Muscle layer of colon (tissue), 2 donors: Measurements from ENCODE around the gene DENND1A.

ENCODE experiments used
- H3K27ac ChIP-seq: one replicate; pipeline ENCODE4 v1.7.0; 2013; ENCODE audit warnings: low read depth, mild to moderate bottlenecking, low read length, moderate library complexity
- H3K27me3 ChIP-seq, 2 donors: one replicate each; pipeline ENCODE4 v1.7.0; 2013; ENCODE audit warnings: low read length in 2 of 2, mild to moderate bottlenecking in 2 of 2; ENCODE audit not compliant: insufficient read depth in 2 of 2, control insufficient read depth in 1 of 2
- H3K36me3 ChIP-seq: one replicate; pipeline ENCODE4 v1.7.0; 2013; ENCODE audit warnings: mild to moderate bottlenecking, low read length; ENCODE audit not compliant: insufficient read depth
- H3K4me1 ChIP-seq: one replicate; pipeline ENCODE4 v1.7.0; 2013; ENCODE audit warnings: mild to moderate bottlenecking, low read length; ENCODE audit not compliant: insufficient read depth
- H3K4me3 ChIP-seq, 2 donors: one replicate each; pipeline ENCODE4 v1.7.0; 2013; ENCODE audit warnings: low read length in 2 of 2, low read depth in 1 of 2, mild to moderate bottlenecking in 1 of 2, moderate library complexity in 1 of 2
- H3K9ac ChIP-seq: one replicate; pipeline ENCODE4 v1.7.0; 2013; ENCODE audit warnings: low read length
- H3K9me3 ChIP-seq: one replicate; pipeline ENCODE4 v1.7.0; 2013; ENCODE audit warnings: mild to moderate bottlenecking, low read length
- donor health status: abdominal sarcoma.
- donor health status: Adenocarcinoma of cecum.

Gene DENND1A

DNA sequence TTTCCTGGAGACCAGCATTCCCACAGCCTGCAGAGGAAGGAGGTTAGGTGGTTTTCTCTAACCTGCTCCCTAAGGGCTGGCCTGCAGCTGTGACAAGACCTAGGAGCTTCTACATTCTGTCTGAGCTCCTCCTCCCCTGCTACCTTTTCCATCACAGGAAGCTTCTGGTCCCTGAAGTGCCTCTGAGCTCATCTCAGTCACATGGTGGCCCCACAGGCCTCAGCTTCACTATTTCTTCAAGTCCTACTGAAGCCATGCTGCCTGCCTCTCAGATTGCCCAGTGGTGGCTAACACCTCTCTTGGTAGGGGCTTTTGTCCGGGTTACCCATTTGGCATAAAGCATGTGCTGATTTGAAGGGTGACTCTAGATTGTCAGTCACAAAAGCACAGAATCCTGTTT lies 314.5 kb downstream of the DENND1A start:
- no peaks in the 10 kb centered on the region for H3K9me3 ChIP-seq

DNA sequence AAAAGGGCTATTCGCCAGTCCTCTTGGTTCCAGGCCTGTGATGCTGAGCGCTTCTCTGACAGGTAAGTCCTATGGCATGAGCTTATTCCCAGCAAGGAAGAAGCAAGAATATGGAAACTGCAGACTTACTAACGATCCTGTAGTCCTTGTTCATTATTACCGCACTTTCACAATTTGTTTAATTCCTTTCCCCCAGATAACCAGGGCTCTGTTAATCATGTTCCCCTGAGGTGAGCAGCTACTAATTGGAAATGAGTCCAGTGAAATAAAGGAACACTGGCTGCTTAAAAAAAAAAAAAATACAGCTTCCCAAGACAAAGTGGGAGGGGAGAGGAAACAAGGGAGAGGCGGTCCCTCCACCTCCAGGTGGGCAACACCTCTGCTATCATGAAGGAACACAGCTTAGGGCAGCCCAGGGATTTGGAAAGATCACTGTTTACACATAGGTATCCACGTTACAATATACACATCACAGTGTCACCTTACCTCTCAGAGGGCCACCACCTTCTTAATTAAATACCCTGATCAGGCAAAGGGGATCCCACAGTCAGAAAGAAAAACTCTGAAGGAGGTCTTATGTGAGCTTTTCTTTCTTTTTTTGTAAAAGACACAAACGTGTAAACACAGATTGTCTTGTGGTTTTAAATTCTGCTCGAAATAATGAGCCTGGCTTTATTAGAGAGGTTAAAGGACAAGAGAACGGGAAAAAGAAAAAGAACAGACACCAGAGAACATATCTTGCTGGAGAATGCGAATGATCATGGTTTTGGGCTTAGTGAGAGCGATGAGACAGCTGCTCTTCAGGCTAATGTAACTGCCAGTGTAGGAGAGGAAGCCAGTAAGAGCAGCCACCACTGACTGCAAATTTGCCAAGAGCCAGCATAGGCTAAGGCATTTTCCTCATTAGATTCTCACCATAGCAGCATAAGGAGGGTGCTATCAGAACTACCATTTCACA lies 315.3 kb downstream of the DENND1A start:
- H3K36me3 ChIP-seq, result peaks cover 4% of the 10 kb centered on the region
- no peaks in the 10 kb centered on the region for H3K4me1 ChIP-seq
- H3K4me3 ChIP-seq, result no peak overlapping the region
- no peaks in the 10 kb centered on the region for H3K9me3 ChIP-seq
- H3K9ac ChIP-seq, result no peak overlapping the region
- H3K27me3 ChIP-seq, result no peaks in the 10 kb centered on the region
- H3K27ac ChIP-seq, result no peak overlapping the region

More for the DNA sequence above, 314.5 kb downstream of the DENND1A start:
- no peaks in the 10 kb centered on the region for H3K27me3 ChIP-seq
- H3K4me3 ChIP-seq, result no peak overlapping the region
- no peak overlapping the region for H3K27ac ChIP-seq
- no peaks in the 10 kb centered on the region for H3K4me1 ChIP-seq
- H3K9ac ChIP-seq, result no peak overlapping the region
- peaks cover 4% of the 10 kb centered on the region for H3K36me3 ChIP-seq

DNA sequence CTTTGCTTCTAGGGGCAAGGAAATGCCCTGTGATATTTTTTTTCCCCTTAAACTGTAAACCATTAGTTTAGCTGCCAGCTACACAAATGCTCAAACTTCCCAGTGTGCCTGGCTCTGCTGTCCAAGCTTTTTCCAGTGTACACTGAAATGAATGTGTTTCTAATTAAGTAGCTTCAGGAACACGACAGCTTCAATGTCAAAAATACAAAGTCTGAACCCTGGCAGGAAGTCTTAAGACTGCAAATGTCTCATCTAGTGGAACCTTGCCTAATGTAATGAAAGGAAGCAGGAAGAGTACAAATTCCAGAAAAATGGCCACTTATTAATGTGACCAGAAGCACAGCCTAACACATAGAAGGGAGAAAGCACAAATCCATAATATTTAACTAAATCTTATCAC lies 318.7 kb downstream of the DENND1A start:
- no peaks in the 10 kb centered on the region for H3K4me1 ChIP-seq
- no peak overlapping the region for H3K27ac ChIP-seq
- no peak overlapping the region for H3K9ac ChIP-seq
- no peaks in the 10 kb centered on the region for H3K27me3 ChIP-seq
- peaks cover 4% of the 10 kb centered on the region for H3K36me3 ChIP-seq
- no peaks in the 10 kb centered on the region for H3K9me3 ChIP-seq
- H3K4me3 ChIP-seq, result no peak overlapping the region

DNA sequence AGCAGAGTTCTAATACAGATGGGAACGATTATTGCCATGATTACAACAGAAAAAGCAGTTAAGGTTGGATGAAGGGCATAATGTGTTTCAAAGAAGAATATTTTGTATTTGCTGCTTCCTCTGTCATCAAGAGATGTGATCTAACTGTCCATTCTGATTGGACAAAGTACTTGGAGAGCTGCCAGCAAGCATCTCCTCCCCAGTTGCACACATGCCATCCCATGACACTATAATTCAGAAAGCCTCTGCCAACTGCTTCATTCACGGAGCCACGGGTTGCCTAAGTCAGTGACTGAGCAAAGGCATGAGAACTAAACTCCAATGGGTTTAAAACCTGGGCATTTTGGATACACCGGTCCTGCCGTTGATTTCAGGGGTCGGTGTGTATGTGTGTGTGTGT lies 320.1 kb downstream of the DENND1A start:
- peaks cover 10% of the 10 kb centered on the region for H3K36me3 ChIP-seq
- H3K4me3 ChIP-seq, result no peak overlapping the region
- H3K4me1 ChIP-seq, result no peaks in the 10 kb centered on the region
- no peaks in the 10 kb centered on the region for H3K27me3 ChIP-seq
- no peaks in the 10 kb centered on the region for H3K9me3 ChIP-seq
- H3K27ac ChIP-seq, result no peak overlapping the region
- H3K9ac ChIP-seq, result no peak overlapping the region

DNA sequence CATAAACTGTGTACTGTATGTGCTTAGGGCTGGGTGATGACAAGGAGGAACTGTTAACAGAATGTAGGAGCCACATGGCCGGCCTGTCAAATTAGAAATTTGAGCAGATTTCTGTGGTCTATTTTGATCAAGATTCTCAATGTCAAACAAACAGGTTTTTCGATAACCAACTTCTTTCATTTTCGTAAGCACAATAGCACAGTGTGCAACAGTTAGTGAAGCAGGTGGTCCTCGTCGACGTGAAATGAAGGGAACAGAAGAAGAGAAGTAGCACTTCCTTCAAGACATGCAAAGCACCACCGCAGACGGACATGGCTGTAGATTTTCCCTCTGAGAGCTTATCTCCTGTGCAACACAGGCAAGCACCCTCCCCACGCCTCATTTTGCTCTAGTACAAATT lies 321.8 kb downstream of the DENND1A start:
- H3K9ac ChIP-seq, result no peak overlapping the region
- no peaks in the 10 kb centered on the region for H3K27me3 ChIP-seq
- peaks cover 9% of the 10 kb centered on the region for H3K36me3 ChIP-seq
- H3K4me1 ChIP-seq, result no peaks in the 10 kb centered on the region
- H3K4me3 ChIP-seq, result no peak overlapping the region
- H3K27ac ChIP-seq, result no peak overlapping the region
- no peaks in the 10 kb centered on the region for H3K9me3 ChIP-seq

DNA sequence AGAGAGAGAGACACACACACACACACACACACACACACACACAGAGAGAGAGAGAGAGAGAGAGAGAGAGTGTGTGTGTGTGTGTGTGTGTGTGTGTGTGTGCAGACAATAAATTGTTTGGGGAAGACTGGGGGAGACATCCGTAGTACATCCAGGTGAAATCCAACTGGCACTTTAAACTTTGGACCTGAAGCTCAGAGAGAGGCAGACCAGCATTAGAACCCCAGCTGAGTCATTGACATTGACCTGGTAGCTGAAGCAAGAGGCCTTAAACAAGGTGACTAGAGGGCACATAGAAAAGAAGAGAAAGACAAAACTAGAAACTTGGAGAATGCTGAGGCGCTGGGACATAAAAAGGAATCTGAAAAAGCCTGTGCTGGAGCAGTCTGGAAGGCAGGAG lies 322.4 kb downstream of the DENND1A start:
- no peaks in the 10 kb centered on the region for H3K27me3 ChIP-seq
- H3K4me3 ChIP-seq, result no peak overlapping the region
- peaks cover 6% of the 10 kb centered on the region for H3K36me3 ChIP-seq
- no peak overlapping the region for H3K27ac ChIP-seq
- H3K9ac ChIP-seq, result no peak overlapping the region
- no peaks in the 10 kb centered on the region for H3K9me3 ChIP-seq
- no peaks in the 10 kb centered on the region for H3K4me1 ChIP-seq

DNA sequence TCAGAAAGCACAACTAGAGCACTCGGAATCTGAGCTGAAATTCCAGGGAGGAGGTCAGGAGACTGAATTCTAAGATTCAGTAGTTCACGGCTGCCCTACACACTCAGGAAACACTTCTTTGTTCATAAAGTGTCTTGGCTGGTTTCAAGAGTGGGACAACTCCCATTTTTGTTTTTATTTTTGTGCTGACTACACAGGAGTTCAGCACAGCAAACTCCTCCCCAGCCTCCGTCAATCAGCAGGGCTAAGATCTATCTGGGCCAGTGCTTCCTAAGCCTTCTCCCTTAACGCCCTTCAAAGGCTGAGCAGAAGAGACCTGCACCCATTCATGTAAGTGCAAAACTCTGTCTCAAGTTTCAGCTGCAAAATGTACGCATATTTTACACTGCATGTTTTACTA lies 323.8 kb downstream of the DENND1A start:
- H3K9ac ChIP-seq, result no peak overlapping the region
- H3K27ac ChIP-seq, result no peak overlapping the region
- H3K4me1 ChIP-seq, result no peaks in the 10 kb centered on the region
- no peaks in the 10 kb centered on the region for H3K27me3 ChIP-seq
- no peak overlapping the region for H3K4me3 ChIP-seq
- H3K9me3 ChIP-seq, result no peaks in the 10 kb centered on the region
- peaks cover 6% of the 10 kb centered on the region for H3K36me3 ChIP-seq

DNA sequence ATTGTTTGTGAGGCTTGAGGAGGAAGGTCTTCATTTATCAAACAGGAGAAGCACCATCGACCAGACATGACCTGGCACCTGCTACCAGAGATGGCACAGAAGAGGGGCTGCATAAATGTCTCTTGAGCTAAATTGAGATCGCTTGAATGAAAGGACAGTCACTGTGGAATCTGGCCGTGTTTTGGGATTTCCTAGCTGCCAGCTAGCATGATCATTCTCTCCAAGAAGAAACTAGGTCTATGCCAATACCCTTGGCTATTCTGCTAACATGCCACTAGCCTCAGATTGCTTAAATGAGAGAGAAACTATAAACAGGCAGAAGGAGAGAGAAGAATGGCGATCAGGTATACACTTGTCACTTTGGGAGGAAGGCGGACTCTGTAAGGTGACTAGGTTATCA lies 324.6 kb downstream of the DENND1A start:
- Histone ChIP-seq H3K27ac (no peak overlapping the region), H3K9ac (no peak overlapping the region), H3K27me3 (no peaks in the 10 kb centered on the region), H3K4me3 (no peak overlapping the region), H3K9me3 (no peaks in the 10 kb centered on the region), H3K36me3 (peaks cover 6% of the 10 kb centered on the region), H3K4me1 (no peaks in the 10 kb centered on the region)

DNA sequence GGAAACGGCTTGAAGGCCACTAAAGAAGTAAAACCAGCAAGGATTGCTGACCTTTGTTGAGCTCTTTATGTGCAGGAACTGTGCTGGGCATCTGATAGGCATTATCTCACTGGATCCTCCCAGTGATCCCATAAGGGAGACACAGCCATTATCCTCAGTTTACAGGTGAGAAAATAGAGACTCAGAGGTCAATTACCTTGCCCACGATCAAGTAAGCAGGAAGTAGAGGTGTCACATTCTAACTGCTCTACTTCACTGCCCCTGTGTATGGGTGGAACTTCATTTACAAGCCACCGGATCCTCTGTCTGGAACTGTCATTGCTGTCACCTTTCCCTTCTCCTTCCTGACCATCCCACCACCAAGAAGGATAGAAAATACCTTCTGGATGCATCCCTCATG lies 325.1 kb downstream of the DENND1A start:
- H3K4me3 ChIP-seq, result no peak overlapping the region
- no peak overlapping the region for H3K9ac ChIP-seq
- H3K27me3 ChIP-seq, result no peaks in the 10 kb centered on the region
- H3K4me1 ChIP-seq, result no peaks in the 10 kb centered on the region
- no peak overlapping the region for H3K27ac ChIP-seq
- H3K9me3 ChIP-seq, result no peaks in the 10 kb centered on the region
- peaks cover 6% of the 10 kb centered on the region for H3K36me3 ChIP-seq

DNA sequence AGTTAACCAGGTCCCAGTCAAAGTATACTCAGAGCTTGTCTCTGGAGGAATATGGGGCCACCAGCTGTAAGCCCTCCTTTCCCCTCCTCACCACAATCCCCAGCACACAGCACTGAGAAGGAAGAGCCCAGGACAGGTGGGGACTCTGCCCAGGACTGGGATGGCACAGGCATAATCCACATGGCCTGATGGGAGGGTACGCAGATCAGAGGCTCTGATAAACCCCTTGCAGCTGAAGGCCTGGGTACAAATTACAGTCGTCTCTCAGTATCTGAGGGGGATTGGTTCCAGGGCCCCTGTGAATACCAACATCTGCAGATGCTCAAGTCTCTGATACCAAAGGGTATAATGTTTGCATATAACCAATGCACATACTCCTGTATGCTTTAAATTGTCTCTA lies 328.1 kb downstream of the DENND1A start:
- Histone ChIP-seq H3K4me1 (no peaks in the 10 kb centered on the region), H3K9me3 (no peaks in the 10 kb centered on the region), H3K36me3 (peaks cover 6% of the 10 kb centered on the region)

DNA sequence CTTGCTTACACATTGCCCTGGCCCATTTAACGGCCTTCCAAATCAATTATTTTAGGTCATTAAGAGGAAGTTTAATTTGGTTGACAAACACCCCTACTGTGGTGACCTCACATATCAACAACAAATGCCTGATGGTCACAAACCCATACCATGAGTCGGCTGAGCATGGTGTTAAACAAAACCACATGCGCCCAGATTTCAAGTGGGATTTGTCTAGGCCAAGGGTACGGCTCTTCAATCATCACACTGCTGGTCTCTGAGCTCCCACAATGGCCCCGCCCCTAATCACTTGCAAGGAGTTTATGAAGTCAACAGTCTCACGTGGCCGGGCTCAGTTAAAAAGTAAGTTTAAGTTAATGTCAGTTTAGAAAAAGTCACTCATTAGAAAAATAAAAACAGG lies 330.1 kb downstream of the DENND1A start:
- Histone ChIP-seq H3K4me3 (no peak overlapping the region), H3K27me3 (no peaks in the 10 kb centered on the region), H3K9me3 (no peaks in the 10 kb centered on the region), H3K4me1 (no peaks in the 10 kb centered on the region), H3K9ac (no peak overlapping the region), H3K27ac (no peak overlapping the region), H3K36me3 (no peaks in the 10 kb centered on the region)

More for the DNA sequence above, 328.1 kb downstream of the DENND1A start:
- H3K4me3 ChIP-seq, result no peak overlapping the region
- no peaks in the 10 kb centered on the region for H3K27me3 ChIP-seq
- H3K9ac ChIP-seq, result no peak overlapping the region
- no peak overlapping the region for H3K27ac ChIP-seq
